HG02642 (cell line): Measurements from ENCODE around the gene MYL3.

Experiments
- ATAC-seq: cut with Tn5 transposase; IDR thresholded peaks from one replicate; pipeline ENCODE4 v1.9.1; 2021; ENCODE audit warnings: mild to moderate bottlenecking; ENCODE audit not compliant: unreplicated experiment, poor library complexity

The MYL3 gene

GRCh38 chr3:46884427-46884826 is 21.2 kb upstream of the MYL3 start:
- no peak for ATAC-seq

DNA sequence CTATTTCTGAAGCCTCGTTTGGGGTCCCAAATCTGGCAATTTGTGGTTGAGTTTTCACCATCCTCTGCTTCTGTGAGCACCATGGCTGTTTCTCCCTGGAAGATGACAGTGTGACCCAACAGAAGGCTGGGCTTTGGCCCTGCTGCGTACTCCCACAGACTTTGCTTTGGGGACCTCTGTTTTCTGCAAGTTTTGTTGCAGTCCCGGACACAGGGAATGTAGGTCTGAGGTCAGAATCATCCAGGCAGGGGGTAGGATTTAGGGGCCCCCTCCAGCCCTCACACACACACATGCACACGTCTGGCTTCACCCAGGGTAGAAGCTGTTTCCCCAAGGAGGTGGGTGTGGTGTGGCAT is 20.6 kb upstream of the MYL3 start:
- ATAC-seq = no peak

- no peak for ATAC-seq
These were observed 20.0 kb upstream of the MYL3 start for GRCh38 chr3:46883054-46883829.

DNA sequence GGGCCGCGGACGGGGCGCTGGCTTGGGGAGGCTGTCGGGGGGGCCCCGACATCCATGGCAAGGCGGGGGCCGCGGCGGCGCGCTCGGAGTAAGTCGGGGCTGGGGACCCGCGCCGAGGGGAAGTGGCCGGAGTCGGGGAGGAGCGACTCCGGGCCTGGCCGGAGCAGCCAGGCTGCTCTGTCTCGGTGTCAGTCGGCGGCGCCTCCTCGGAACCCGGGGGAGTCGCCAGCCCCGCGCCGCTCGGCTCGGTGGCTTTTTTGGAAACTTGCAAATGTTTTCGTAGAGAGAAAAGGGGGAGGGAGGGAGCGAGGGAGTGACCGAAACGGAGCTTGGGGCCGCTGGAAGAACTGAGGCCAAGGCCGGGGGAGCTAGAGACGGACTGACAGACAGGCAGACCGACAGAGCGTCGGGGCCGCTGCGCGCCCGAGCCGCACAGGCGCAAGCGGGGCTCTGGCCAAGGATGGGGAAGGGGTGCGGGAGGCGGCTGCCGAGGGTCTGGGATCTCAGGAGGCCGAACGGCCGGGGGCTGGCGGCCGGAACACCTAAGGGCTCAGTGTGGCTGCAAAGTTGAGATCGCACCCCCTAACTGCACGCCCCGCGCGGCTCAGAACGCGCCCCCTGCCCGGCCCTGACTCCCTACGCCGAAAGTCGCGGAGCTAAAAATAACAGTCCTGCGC is 19.3 kb upstream of the MYL3 start:
- ATAC-seq = no peak

DNA sequence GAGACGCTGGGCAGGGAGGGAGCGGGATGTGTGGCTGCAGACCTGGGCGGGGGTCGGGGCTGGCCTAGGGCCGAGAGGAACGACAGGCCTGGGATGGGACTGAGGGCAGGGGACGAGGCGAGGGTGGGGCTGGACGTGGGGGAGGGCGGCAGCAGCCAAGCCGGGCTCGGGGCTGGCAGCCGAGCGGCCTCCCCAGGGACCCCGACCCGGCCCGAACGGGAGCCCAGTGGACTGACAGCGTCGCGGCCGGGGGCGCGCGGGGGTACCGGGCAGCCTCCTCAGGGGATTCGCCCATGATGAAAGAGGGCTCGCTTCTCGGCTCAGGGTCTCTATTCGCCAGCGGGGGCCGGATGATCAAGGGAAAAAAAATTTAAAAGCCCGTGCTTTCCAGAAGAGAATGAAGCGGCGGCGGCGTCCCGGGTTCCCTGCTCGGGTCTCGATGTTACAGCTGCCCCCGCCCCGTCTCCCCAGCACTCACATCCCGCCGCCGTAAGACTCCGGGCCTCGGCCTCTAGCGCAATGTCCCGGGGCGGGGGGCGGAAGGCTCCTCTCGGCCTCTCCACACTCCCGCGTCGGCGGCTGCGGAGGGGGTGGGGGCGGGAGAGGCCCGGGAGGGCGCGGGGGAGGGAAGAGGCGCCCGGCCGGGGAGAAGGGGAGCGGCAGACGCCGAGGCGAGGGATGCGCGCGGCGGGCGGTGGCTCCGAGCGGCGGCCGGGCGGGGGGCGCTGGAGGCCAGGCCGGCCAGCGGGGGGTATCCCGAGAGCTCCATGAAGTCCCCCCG is 18.5 kb upstream of the MYL3 start:
- no peak for ATAC-seq

- no peak for ATAC-seq
These were observed 17.8 kb upstream of the MYL3 start for GRCh38 chr3:46880884-46881595.

GRCh38 chr3:46878781-46879436 is 15.7 kb upstream of the MYL3 start:
- ATAC-seq = no peak

GRCh38 chr3:46877406-46878125 is 14.3 kb upstream of the MYL3 start, which contains the start of gene PTH1R:
Gene PTH1R (plus strand): TSS chr3:46877721. CDS start chr3:46883560, 5,839 bp downstream.
- ATAC-seq = no peak

DNA sequence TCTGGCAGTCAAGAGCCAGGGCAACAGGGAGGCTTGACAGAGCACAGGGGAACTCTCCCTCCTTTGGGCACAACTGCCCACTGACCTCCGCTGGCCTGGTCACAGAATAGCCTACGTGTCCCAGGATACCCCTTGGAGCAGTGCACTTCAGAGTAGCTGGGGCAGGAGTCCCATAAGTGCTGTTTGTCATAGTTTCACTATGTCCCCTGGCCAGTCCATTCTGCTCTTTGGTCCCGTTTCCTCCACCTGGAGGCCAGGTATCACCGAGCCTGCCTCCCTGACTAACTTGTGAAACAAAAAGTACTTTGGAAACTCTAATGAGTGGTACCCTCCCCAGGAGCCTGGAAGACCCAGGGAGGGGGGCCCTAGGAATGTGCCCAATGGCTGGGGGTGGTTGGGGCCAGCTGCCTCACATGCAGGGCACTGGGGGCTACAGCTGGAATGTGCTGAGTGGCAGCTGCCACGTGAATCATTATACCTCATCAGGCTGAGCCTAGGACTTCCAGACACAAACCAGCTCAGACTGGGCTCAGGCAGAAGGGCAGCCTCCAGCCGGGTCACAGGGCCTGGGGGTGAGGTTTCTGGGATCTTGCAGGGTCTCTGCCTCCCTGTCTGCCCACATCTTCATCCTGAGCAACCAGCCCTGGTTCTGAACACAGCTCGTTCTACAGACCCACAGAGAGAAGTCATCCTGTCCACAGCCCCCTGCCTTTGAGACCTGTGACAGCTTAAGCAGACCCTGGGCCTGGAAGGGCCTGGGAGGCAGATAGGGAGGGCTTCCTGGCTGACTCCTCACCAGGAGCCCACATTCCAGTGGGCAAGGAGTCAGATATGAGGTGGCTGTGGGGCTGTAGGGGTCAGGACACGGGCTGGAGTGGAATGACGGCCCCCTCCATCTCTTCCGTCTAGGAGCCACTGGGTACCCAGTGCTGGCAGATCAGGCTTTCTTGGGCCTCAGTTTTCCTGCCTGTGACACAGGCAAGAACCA is 13.4 kb upstream of the MYL3 start:
- no peak for ATAC-seq

- ATAC-seq = no peak
These were observed 12.3 kb upstream of the MYL3 start for GRCh38 chr3:46875560-46875959.

DNA sequence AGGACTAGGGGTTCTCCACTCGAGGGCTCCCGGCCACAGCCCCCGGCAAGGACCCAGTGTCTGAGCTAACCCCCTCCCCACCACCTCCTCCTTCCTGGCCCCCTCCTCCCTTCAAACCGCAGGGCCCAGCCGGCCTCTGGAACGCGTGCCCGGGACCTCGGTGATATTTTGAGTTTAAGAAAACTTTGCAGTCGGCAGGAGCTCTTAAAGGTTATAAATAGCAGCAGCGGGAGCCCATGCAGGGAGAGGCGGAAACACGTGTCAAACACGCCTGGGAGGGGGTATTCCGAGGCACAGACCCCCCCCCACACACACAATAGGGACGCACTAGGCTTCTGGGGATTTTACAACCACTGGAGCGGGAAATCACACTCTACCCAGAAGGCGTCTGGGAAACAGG is 11.2 kb upstream of the MYL3 start:
- no peak for ATAC-seq

DNA sequence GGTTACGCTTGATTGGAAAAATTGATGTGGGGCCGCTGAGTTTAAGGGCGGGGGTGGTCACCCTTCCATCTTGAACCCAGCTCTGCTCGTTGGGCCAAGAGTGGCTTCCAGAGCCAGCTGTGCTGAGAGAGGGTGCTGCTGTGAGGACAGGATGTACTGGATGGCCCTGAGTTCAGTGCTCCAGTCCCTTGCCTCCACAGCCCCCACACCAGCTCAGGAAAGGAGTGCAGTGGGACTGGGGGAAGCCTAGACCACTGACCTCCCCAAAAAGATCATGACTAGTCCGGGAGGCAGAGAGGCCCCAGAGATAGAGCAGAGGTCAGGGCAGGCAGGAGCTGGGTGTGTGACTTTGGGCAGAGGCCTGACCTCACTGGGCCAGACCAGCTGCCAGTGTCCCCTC is 10.3 kb upstream of the MYL3 start:
- no peak for ATAC-seq

- ATAC-seq = no peak
These were observed 8.0 kb upstream of the MYL3 start for GRCh38 chr3:46871222-46871621.

GRCh38 chr3:46870651-46871050 is 7.4 kb upstream of the MYL3 start:
- ATAC-seq = no peak

GRCh38 chr3:46869440-46869839 is 6.2 kb upstream of the MYL3 start:
- ATAC-seq = no peak

GRCh38 chr3:46868948-46869347 is 5.7 kb upstream of the MYL3 start:
- no peak for ATAC-seq

GRCh38 chr3:46868287-46868686 is 5.0 kb upstream of the MYL3 start:
- ATAC-seq = no peak

DNA sequence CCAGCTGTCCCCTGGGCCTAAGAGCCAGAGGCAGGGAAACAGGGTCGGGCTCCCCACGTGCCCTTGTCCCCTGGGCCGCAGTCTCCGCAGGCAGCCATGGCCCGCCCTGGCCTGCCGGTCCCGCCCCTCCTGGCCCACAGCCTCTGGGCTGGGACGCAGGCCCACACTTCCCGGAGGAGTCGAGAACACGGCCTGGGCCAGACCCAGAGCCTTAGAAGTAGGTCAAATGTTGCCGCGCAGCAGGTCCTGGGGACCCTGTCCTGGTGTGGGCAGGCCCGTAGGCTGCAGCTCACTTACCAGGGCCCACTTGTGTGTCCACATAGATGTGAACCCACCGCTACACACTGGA is 4.3 kb upstream of the MYL3 start:
- no peak for ATAC-seq
